Gastroesophageal sphincter (tissue), 4 donors: ENCODE measurements around the gene ZER1. TPM values are rescaled to one million over a fixed set of nuclear protein-coding genes. Genes with fewer than 3 reads are reported as not detected.

Experiments
- ATAC-seq: fragments of 150-250 bp; one replicate; pipeline ENCODE4 v1.9.1; 2016; ENCODE audit warnings: mild to moderate bottlenecking, moderate library complexity
- H3K27ac ChIP-seq, 4 donors: fragments of 200-600 bp; sonication (generic) in 3 of 4; 1 replicate in 3 of 4; 2 replicates in 1 of 4; pipeline ENCODE4 v1.5.1; 2016 to 2019
- H3K27me3 ChIP-seq: fragments of 200-600 bp; sonication (generic); one replicate; pipeline ENCODE4 v1.5.1; 2019
- H3K36me3 ChIP-seq, 2 donors: fragments of 200-600 bp; sonication (generic); one replicate each; pipeline ENCODE4 v1.5.1; 2019; ENCODE audit warnings: control low read depth in 1 of 2
- H3K4me1 ChIP-seq, 3 donors: fragments of 200-600 bp; sonication (generic); 1 replicate in 2 of 3; 2 replicates in 1 of 3; pipeline ENCODE4 v1.5.1; 2016 to 2019; ENCODE audit warnings: control low read depth in 2 of 3
- H3K4me3 ChIP-seq, 2 donors: fragments of 200-600 bp; sonication (generic); one replicate each; pipeline ENCODE4 v1.5.1; 2019; ENCODE audit warnings: mild to moderate bottlenecking in 1 of 2, moderate library complexity in 1 of 2
- H3K9me3 ChIP-seq, 3 donors: fragments of 200-600 bp; sonication (generic); one replicate each; pipeline ENCODE4 v1.5.1; 2017 to 2019; ENCODE audit warnings: control low read depth in 2 of 3
- EP300 ChIP-seq: sonication (generic); formaldehyde crosslinking; IDR thresholded peaks from one replicate; pipeline ENCODE4 v1.6.1; 2017; ENCODE audit warnings: antibody characterized with exemption, mild to moderate bottlenecking
- POLR2A ChIP-seq, 2 donors: fragments of 450-650 bp; IDR thresholded peaks; one replicate each; pipeline ENCODE4 v1.6.1; 2017; ENCODE audit warnings: antibody characterized with exemption in 2 of 2, mild to moderate bottlenecking in 2 of 2, moderate library complexity in 1 of 2
- POLR2AphosphoS5 ChIP-seq: sonication (generic); formaldehyde crosslinking; IDR thresholded peaks from one replicate; pipeline ENCODE4 v1.6.1; 2017; ENCODE audit warnings: antibody characterized with exemption
- WGBS, 2 donors: methylation state at CpG; one replicate each; pipeline ENCODE4 v1.1.5; 2018; ENCODE audit warnings: low coverage in 1 of 2; 5-methylcytosine and 5-hydroxymethylcytosine counted together
- total RNA-seq, 4 donors: library from RNA; depleted of rRNA; stranded (reverse); fragments of >200 nt; gene quantifications; one replicate each; pipeline ENCODE4 v1.1.0, GENCODE V29; 2016
- TF ChIP-seq, protein P1 (sequence below), 4 experiments: fragments of 200-600 bp in 2 of 4; fragments of 450-650 bp in 2 of 4; sonication (generic) in 1 of 4; IDR thresholded peaks; one replicate each; pipeline ENCODE4 v1.5.1; 2017 to 2019; ENCODE audit warnings: antibody characterized with exemption in 4 of 4, mild to moderate bottlenecking in 2 of 4, moderate library complexity in 2 of 4

Gene ZER1
- total RNA-seq, 4 donors from 2014 or later: 55.1 to 104 (median 60.2) TPM

DNA sequence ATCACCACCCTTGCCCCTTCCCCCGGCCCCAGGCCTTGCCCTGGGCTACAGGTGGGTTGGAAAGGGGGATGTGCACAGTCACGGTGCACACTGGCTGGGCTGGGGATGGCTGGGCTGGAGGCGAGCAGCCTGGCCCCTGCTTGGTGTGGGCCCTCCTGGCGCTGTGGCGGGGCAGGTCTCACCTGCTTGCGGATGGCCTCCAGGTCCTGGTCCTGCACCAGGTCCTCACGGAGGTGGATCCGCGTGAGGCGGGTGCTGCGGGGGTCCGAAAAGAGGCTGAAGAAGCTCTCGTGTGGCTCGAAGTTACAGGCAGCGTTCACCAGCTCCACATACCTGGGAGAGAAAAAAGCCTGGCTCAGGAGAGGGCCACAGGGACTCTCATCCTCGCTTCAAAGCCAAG, 18.1 kb downstream of the ZER1 start:
- Histone ChIP-seq H3K4me3 (no peak overlapping the region), H3K27me3 (no peaks in the 10 kb centered on the region), H3K27ac (no peak overlapping the region), H3K36me3 (peaks cover 0 to 73% of the 10 kb centered on the region in 2 donors), H3K9me3 (no peaks in the 10 kb centered on the region), H3K4me1 (no peaks in the 10 kb centered on the region)
- no peak for ATAC-seq
- WGBS, 2 donors: 87 to 100% methylated on average over 1 to 3 of the region's 16 CpGs
- TF ChIP-seq EP300: no peak
- TF ChIP-seq, protein P1, sequence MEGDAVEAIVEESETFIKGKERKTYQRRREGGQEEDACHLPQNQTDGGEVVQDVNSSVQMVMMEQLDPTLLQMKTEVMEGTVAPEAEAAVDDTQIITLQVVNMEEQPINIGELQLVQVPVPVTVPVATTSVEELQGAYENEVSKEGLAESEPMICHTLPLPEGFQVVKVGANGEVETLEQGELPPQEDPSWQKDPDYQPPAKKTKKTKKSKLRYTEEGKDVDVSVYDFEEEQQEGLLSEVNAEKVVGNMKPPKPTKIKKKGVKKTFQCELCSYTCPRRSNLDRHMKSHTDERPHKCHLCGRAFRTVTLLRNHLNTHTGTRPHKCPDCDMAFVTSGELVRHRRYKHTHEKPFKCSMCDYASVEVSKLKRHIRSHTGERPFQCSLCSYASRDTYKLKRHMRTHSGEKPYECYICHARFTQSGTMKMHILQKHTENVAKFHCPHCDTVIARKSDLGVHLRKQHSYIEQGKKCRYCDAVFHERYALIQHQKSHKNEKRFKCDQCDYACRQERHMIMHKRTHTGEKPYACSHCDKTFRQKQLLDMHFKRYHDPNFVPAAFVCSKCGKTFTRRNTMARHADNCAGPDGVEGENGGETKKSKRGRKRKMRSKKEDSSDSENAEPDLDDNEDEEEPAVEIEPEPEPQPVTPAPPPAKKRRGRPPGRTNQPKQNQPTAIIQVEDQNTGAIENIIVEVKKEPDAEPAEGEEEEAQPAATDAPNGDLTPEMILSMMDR (IDR thresholded peaks at IDR 0.05): no peak
- TF ChIP-seq POLR2AphosphoS5: no peak
- no peak for TF ChIP-seq POLR2A (IDR thresholded peaks at IDR 0.05)

DNA sequence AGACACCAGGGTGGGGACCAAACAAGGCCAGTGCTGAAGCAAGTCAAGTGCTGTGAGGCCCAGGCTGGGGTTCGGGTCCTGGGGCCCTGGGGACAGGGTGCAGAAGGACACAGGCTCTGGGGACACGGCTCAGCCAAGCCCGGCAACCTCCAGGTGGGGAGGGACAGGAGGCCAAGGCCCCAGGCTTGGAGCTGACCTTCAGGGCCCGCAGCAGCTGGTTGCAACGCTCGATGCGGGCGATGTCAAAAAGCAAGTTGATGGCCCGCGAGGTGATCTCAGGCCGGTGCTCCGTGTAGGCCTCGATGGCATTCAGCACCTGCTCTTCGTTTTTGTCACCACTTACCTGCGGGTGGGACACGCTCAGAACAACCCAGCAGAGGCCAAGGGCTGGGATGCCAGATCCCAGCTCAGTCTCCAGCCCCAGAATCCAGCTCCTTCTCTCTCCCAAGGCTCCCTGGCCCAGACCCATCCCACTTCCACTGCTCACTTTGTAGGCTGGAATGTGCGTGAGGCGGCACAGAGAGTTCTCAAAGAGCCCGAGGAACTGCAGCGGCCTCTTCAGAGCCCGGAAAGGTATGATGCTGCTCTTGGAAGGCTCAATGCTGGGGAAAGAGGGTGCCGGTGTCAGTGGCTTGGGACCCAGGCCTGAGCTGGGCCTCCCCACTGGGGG, 20.7 kb downstream of the ZER1 start:
- Histone ChIP-seq H3K36me3 (peaks cover 0 to 95% of the 10 kb centered on the region in 2 donors), H3K4me1 (no peaks in the 10 kb centered on the region), H3K27me3 (no peaks in the 10 kb centered on the region), H3K9me3 (no peaks in the 10 kb centered on the region), H3K27ac (no peak overlapping the region), H3K4me3 (no peak overlapping the region)
- no peak for ATAC-seq
- 80 to 99% methylated on average over 2 to 12 of the region's 22 CpGs for WGBS, 2 donors
- no peak for TF ChIP-seq EP300
- no peak for TF ChIP-seq POLR2AphosphoS5
- TF ChIP-seq POLR2A (IDR thresholded peaks at IDR 0.05): no peak
- TF ChIP-seq, protein P1 (IDR thresholded peaks at IDR 0.05): no peak

DNA sequence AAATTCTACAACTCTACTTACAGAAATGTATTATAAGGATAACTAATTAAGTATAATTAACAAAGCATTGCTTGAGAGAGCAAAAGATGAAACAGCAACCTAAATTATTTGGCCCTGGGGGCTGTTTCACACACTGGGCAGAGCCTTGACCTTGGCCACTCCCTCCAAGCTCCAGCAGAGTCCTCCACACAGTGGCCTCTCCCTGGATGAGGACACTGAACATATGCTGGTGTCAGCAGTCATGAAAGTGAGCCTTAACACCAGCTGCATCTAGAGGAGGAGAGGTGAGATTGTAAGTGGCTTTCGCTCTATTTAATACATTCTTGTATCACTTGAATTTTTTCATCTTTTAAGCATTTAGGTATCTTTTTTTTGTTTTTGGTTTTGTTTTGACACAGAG, 24.5 kb downstream of the ZER1 start:
- no peak for TF ChIP-seq EP300
- TF ChIP-seq, protein P1 (IDR thresholded peaks at IDR 0.05): no peak
- TF ChIP-seq POLR2A (IDR thresholded peaks at IDR 0.05): no peak
- no peak for TF ChIP-seq POLR2AphosphoS5
- Histone ChIP-seq H3K9me3 (no peaks in the 10 kb centered on the region), H3K27me3 (no peaks in the 10 kb centered on the region), H3K36me3 (peaks cover 0 to 75% of the 10 kb centered on the region in 2 donors), H3K27ac (no peak overlapping the region), H3K4me3 (no peak overlapping the region), H3K4me1 (no peaks in the 10 kb centered on the region)
- ATAC-seq: no peak
- 100% methylated on average over 1 of the region's 1 CpG for WGBS, 2 donors

DNA sequence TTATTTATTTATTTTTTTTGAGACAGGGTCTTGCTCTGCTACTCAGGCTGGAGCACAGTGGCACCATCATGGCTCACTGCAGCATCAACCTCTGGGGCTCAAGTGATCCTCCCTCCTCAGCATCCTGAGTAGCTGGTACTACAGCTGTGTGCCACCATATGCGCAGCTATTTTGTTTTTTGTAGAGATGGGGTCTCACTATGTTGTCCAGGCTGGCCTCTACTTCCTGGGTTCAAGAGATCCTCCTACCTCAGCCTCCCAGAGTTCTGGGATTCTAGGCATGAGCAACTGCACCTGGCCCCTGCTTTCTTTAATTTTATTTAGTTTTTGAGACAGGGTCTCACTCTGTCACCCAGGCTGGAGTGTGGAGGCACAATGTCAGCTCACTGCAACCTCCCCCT, 28.3 kb downstream of the ZER1 start:
- peaks cover 0 to 78% of the 10 kb centered on the region in 2 donors for H3K36me3 ChIP-seq
- no peaks in the 10 kb centered on the region for H3K27me3 ChIP-seq
- H3K9me3 ChIP-seq: no peaks in the 10 kb centered on the region
- no peak for TF ChIP-seq POLR2A (IDR thresholded peaks at IDR 0.05)
- no peak for TF ChIP-seq EP300
- TF ChIP-seq POLR2AphosphoS5: no peak
- TF ChIP-seq, protein P1 (IDR thresholded peaks at IDR 0.05): no peak
- H3K4me3 ChIP-seq: no peak overlapping the region
- H3K4me1 ChIP-seq: no peaks in the 10 kb centered on the region
- no peak overlapping the region for H3K27ac ChIP-seq
- whole genome bisulfite sequencing, 2 donors: 83 to 100% methylated on average over 1 of the region's 1 CpG
- ATAC-seq: no peak

DNA sequence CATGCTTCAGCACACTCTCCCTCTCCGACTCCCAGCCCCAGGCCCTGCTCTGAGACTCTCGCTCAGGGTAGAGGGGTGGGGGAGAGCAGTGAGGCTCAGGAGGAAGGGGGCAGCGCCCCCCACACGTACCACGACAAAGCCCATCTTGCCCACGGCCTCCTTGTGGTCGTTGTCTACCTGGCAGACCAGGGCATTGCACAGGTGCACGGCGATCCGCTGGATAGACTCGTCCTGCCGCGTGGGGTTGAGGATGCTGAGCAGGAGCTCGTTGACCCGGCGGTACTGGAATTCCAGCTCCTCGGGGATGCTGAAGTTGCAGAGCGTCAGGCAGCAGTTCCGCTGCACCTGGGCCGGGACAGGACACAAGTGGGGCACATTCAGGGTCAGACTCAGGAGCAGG, 29.3 kb downstream of the ZER1 start:
- ATAC-seq: no peak
- no peaks in the 10 kb centered on the region for H3K4me1 ChIP-seq
- TF ChIP-seq EP300 (no peak), POLR2A (IDR thresholded peaks at IDR 0.05) (no peak), POLR2AphosphoS5 (no peak)
- TF ChIP-seq, protein P1 (IDR thresholded peaks at IDR 0.05): no peak
- H3K36me3 ChIP-seq: peaks cover 0 to 78% of the 10 kb centered on the region in 2 donors
- H3K4me3 ChIP-seq: no peak overlapping the region
- H3K27me3 ChIP-seq: no peaks in the 10 kb centered on the region
- 89% methylated on average over 7 of the region's 20 CpGs; no CpG with 5 or more reads in 1 of the 2 donors for WGBS, 2 donors
- no peaks in the 10 kb centered on the region for H3K9me3 ChIP-seq
- no peak overlapping the region for H3K27ac ChIP-seq
